Adrenal gland (tissue), 5 donors: ENCODE data around the gene GRIN2B.

Source experiments
- POLR2A ChIP-seq, 2 donors: fragments of 450-650 bp; IDR thresholded peaks; one replicate each; pipeline ENCODE4 v1.6.1; 2017; ENCODE audit warnings: antibody characterized with exemption in 2 of 2, mild to moderate bottlenecking in 2 of 2, moderate library complexity in 1 of 2
- TF ChIP-seq, protein P1 (sequence below), 6 experiments: fragments of 450-650 bp in 4 of 6; fragments of 200-600 bp in 2 of 6; sonication (generic) in 1 of 6; IDR thresholded peaks; 1 replicate in 5 of 6; 2 replicates in 1 of 6; pipeline versions ENCODE4 v1.5.1 to v1.8.0; 2016 to 2021; ENCODE audit warnings: antibody characterized with exemption in 6 of 6, mild to moderate bottlenecking in 2 of 6, moderate library complexity in 1 of 6
- donor health status: DM: no; HTN: no; CAD: no.

DNA sequence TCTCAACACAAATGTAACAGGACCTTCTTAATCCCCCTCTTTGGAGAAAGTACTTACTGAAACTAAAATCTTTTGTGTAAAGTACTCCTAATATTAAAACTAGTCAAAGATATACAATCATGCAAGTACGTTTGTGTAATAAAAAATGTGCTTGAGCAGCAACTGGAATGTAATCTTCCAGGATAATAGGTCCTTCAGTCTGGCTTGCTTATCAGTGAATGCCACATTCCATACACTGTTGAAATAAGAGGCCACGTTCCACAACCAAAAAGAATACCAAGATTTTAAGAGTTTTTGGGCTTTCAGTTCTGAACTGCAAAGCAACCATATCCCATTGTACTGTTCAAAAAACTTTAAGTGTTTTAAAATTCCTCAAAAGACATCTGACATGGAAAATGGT, 26.2 kb upstream of the GRIN2B start:
- TF ChIP-seq POLR2A (IDR thresholded peaks at IDR 0.05), result no peak
- TF ChIP-seq, protein P1, sequence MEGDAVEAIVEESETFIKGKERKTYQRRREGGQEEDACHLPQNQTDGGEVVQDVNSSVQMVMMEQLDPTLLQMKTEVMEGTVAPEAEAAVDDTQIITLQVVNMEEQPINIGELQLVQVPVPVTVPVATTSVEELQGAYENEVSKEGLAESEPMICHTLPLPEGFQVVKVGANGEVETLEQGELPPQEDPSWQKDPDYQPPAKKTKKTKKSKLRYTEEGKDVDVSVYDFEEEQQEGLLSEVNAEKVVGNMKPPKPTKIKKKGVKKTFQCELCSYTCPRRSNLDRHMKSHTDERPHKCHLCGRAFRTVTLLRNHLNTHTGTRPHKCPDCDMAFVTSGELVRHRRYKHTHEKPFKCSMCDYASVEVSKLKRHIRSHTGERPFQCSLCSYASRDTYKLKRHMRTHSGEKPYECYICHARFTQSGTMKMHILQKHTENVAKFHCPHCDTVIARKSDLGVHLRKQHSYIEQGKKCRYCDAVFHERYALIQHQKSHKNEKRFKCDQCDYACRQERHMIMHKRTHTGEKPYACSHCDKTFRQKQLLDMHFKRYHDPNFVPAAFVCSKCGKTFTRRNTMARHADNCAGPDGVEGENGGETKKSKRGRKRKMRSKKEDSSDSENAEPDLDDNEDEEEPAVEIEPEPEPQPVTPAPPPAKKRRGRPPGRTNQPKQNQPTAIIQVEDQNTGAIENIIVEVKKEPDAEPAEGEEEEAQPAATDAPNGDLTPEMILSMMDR (IDR thresholded peaks at IDR 0.05), result no peak
